GM19099 (cell line): ENCODE results near the gene NIM1K.

Experiments used
- POLR2A ChIP-seq: IDR thresholded peaks from 3 replicates; pipeline ENCODE4 v1.6.1; 2011; ENCODE audit warnings: low read depth; ENCODE audit not compliant: insufficient read length; ENCODE audit errors: extremely low read depth

Gene NIM1K

DNA sequence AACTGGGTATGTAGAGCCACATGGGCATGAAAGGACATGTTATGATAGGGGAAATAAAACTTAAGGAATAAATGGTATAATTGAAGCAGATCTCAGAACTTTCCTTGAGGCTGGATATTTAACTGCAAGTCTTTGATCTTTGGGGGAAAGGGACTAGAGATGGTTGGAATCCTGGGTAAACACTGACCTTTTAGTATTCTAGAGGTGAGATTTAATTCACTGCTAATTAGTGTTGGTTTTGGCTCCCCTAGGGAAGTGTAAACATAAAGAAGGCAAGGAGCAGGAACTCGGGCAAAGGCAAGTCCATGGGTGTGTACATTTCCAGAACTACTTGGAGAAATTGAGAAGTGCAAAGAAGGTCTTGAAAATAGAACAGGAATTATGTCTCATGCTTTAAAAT lies 16.6 kb downstream of the NIM1K start:
- TF ChIP-seq POLR2A: no peak

DNA sequence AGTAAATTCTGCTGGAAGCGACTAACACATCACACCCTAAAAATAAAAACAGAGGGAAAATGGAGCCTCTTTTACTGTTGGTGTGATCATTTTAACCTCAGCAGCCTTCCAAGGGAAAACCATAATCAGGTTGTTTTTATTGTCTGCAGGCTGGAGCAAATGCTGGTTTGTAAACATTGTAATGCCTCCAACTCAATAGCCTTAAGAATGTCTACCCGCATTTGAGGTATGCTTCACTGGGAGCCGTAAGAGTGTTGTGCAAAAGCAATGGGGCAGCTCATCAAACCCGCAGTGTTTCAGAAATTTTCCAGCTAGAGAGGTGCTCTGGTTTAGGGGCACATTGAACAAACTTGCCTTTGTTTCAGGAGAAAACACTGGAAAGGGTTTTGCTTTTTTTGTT lies 17.0 kb downstream of the NIM1K start:
- no peak for TF ChIP-seq POLR2A

GRCh38 chr5:43209833-43210232 lies 17.8 kb downstream of the NIM1K start:
- TF ChIP-seq POLR2A: no peak

- no peak for TF ChIP-seq POLR2A
Observed at GRCh38 chr5:43210570-43210969, 18.5 kb downstream of the NIM1K start.

GRCh38 chr5:43213951-43214350 lies 21.9 kb downstream of the NIM1K start:
- TF ChIP-seq POLR2A: no peak

GRCh38 chr5:43215073-43215631 lies 23.1 kb downstream of the NIM1K start:
- no peak for TF ChIP-seq POLR2A

GRCh38 chr5:43216941-43217340 lies 24.9 kb downstream of the NIM1K start:
- TF ChIP-seq POLR2A: no peak

DNA sequence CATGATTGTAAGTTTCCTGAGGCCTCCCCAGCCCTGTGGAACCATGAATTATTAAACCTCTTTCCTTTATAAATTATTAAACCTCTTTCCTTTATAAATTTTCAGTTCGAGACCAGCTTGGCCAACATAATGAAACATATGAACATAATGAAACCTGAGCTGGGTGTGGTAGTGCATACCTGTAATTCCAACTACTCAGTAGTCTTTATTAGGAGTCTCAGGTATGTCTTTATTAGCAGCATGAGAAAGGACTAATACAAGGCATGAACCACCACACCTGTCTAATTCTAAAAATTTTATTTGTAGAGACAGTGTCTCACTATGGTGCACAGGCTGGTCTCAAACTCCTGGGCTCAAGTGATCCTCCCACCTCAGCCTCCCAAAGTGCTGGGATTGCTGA lies 27.1 kb downstream of the NIM1K start:
- no peak for TF ChIP-seq POLR2A

DNA sequence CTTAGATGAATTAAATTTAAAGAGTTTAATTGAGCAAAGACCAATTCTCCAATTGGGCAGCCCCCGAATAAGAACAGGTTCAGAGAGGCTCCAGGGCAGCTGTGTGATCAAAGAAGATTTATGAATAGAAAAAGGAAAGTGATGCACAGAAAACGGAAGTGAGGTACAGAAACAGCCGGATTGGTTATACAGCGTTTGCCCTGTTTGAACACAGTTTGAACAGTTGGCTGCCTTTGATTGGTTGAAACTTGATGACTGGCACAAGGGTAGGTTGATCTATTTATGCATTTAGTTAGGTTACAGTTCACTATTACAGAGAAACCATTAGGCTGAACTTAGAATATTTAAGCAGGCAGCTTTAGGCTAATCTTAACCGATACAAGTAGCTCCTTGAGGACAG lies 29.5 kb downstream of the NIM1K start:
- TF ChIP-seq POLR2A: no peak

DNA sequence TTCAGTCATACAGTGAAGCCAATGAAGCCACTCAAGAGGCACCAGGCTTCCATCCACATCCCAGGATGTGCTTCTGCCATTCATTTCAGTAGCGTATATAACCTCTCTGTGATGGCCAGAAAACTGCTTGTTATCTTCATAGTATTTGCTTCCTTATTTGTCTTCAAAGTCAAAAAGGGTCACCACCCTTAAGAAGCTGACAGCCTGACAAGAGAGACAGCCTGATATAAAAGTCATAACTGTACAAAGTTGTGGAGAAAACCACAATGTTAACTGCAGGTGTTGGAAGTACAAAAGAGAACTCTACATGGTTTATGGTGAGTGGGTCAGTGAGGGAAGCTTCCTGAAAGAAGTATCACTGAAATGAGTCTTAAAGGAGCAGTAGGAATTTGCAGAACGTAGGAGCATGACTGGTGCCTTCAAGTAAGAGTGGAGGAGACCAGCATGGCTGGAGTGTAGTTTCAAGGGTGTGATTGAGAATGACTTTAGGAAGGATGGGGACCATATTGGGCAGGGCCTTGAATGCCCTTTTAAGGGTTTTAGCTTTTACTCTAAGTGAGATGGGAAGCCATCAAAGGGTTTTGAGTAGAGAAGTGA lies 33.7 kb downstream of the NIM1K start:
- TF ChIP-seq POLR2A: no peak

DNA sequence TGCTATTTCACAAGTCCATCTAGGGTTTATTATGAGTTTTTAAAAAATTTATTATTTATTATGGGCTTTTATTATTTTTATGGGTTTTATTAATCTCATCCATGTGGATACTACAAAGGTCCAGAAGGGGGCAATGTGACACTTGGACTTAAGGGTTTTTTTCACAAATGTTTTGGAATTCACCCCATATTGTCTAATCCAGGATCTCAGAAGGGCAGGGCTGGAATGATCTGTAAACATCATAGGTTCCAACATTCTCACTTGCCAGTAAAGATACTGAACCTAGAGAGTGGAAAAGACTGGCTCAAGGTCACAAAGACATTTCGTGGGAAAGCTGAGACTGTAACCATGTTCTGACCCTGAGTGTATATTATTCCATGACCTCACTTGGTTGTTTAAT lies 35.6 kb downstream of the NIM1K start:
- no peak for TF ChIP-seq POLR2A

DNA sequence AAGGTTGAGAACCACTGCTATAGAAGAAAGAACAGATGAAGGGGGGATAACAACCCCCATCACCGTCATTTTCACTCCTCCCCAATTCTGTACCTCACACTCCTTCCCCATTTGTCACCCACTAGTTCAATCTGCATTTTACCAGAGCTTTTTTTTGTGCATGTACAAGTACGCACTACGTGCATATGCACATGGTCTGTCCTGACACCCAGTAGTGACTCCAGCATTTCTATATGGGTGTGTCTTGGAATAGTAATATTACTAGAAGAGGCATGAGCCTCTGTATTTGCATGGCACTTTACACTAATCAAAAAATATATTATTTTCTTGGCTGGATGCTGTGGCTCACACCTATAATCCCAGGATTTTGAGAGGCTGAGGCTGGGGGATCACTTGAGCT lies 38.7 kb downstream of the NIM1K start:
- TF ChIP-seq POLR2A: no peak

GRCh38 chr5:43231977-43232376 lies 40.0 kb downstream of the NIM1K start:
- no peak for TF ChIP-seq POLR2A

DNA sequence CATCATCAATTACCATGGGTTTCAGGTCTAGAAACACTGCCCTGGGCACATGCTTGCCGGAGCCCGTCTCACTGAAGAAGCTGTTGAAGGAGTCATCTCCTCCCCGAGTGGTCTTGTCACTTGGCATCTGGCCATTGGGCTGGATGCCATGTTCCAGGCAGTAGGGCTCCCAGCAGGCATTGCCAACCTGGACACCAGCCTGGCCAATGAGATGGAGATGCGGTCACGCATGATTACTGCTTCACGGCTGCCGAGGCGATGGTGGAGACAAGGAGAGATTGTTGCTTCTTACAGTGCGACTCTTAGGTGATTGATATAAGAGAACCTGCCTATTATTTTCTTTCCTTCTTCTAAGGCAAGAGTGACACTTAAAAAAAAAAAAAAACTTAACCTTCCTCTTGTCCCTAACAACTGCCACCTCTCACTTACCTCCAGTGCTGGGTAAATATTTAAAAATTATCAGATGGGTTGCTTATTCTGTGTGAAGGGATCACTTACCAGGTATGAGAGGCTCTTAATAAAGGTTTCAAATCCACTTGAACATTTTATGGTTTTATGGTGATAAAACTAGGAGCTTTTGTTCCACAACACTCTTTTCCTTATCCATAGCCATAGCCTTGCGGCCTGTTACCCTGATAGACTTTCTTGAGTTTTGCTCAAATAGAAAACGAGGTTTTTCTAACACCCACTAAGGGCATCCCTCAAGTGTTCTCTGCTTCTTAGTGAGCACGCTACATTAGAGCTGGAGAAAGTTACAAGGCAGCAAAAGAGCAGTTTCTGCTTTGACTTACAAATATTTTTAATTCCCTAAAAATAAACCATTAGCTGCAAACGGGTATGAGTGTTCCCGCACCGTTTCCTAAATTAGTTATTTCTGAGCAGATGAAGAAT lies 41.2 kb downstream of the NIM1K start:
- no peak for TF ChIP-seq POLR2A

DNA sequence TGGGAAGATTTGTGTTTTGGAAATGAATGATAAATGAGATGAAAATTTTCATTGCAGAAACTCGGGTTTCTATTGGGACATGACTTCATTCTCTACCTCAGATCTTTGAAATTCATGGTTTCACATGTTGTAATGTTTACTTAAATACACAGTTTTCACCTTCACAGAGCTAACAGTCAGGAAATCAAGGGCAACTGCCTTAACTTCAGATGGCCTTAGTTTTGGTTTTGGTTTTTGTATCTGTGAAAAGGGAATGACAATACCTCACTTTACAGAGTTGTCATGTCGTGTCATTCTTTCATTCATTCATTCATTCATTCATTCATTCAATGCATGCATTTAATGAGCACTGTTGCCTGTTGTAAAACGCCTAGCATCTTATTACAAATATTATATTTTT lies 41.9 kb downstream of the NIM1K start:
- no peak for TF ChIP-seq POLR2A

GRCh38 chr5:43236653-43237355 lies 44.8 kb downstream of the NIM1K start:
- TF ChIP-seq POLR2A: no peak

DNA sequence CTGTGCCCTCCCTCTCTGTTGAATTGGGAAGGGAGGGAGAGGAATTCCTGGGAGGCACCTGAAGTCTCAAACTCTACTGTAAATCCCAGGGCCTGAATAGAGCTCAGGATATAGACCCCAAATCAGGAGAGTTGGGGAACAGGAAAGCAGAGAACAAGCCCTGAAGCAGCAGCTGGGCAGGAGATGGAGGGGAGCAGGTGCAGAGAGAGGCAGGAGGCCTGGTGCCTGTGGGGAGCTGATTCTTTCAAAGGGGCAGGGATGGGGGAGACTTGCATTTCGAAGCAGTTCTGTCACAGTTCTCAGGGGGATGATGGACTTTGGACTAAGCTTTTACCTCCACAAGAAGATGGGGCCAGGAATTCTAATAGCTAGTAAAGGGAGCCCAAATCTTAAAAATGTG lies 50.2 kb downstream of the NIM1K start:
- no peak for TF ChIP-seq POLR2A
